Measurements from ENCODE around the gene ERICH6.

Gene ERICH6

DNA sequence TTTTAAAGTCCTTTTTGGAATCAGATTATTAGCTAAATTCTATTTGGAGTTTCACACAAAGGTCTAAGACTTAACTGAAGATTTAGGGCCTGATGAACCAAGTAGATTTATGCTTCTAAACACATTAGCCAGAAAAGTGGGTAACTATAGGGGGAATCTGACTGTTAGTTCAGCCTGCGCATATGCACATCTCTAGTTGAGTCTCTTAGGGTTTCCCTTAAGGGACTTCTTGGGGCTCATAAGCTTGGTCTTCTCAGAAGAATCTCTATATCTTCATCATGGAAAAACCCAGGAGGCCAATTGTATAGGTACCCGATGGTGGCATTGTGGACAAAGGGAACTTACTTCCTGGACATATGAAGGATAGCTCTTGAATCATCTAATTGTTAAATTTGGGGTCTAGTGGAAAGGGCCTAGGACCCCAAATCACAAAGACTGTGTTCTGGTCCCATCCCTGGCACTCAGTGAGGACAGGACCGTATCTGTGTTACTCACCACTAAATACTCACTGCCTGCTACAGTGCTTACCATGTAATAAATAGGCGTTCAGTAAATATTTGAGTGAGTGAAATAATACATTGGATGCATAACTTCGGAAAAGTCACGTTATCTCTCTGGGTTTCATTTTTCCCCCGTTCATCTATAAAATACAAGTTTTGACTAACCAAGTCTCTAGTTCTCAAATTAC, 83.6 kb downstream of the ERICH6 start:
- in situ Hi-C loops (cut with MboI; ENCODE audit: low sequenced_read_pairs): no loop called here

DNA sequence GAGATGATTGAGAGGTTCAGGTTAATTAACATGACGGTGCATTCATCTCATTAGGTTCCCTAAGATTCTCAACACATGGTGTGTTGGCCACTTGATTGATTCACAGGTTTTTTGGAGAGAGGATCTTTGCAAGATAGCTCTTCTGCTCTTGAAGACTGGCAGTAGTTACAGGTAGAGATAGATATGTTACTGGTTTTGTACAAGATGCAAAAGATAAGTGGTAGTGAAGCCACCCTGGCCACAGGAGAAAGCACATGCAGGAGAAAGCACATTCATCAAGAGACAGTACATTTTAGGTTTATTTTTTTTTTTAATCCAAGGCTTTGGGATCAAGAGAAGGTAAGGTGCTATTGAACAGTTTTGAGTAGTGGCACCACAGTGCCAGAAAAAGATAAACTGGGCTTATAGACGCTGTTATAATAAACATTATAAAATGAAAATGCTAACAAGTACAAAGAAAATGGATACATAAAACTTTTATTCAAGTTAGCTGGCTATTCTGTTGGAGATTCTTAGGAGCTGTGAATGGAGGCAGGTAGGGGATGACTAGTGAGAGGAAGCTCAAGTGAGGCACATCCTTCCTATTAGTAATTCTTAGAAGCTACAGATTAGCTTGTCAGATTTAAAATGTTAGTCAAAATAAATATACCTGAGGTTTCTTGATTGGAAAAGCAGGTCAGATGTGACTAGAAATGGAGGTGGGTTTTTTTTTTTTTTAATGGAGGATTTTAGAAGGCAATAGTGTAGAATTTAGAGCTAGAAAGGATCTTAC, 89.8 kb downstream of the ERICH6 start:
- in situ Hi-C loops (cut with MboI; ENCODE audit: low sequenced_read_pairs): no loop called here

DNA sequence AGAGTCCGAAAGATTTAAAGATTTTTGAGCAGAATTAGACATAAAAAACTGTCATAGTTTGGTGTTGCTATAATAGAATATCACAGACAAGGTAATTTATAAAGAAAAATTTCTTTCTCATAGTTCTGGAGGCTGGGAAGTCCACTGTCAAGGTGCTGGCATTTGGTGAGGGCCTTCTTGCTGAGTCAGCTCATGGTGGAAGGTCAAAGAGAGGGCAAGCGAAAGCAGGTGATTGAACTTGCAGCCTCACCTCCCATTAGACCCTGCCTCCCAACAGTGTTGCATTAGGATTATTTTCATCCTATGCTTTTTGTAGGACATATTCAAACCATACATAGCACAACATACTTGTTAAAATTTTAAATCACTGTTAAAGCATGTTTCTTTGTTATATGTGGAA, 90.7 kb downstream of the ERICH6 start:
- in situ Hi-C loops (cut with MboI; ENCODE audit: low sequenced_read_pairs): no loop called here

DNA sequence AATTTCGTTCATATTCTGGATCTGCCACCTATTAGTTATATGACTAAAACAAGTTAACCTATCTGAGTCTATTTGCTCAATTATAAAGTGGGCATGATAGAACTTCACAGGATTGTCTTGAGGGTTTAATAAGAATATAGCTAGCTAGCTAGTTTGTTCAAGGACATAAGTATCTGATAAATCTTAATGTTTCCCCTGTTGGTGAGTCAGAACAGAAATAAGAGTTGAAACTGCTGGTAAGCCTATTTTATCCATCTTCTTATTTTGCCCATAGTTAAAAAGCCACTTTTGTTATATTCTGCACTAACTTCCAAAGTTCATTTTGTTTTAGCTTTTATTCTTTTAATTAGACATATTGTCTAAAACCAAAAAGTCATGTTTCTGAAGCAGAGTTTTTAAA, 91.2 kb downstream of the ERICH6 start:
- in situ Hi-C loops (cut with MboI; ENCODE audit: low sequenced_read_pairs): no loop called here

DNA sequence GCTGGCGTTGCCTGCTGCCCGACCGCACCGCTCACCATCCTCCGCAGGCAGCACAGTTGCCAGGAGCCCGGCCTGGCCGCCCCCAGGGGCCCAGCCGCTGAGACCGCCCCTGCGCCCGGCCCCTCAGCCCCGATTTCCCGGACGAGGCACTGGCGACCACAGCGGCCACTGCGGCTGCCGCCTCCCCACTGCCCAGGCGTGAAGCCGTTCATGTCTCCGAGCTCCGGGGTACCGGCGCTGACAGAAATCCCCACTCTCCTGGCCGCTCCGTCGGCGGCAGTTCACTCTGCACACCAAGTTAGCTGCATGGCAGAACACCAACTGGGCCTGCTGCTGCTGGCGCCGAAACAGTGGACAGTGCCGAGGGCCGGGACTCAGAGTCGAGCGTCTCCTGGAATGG, 92.1 kb downstream of the ERICH6 start:
- in situ Hi-C loops (cut with MboI; ENCODE audit: low sequenced_read_pairs): no loop called here

- in situ Hi-C loops (cut with MboI; ENCODE audit: low sequenced_read_pairs): no loop called here
Measured at GRCh38 chr3:150610785-150611184, 92.9 kb downstream of the ERICH6 start.

GRCh38 chr3:150609988-150610387, 93.7 kb downstream of the ERICH6 start:
- in situ Hi-C loops (cut with MboI; ENCODE audit: low sequenced_read_pairs): no loop called here
